Stimulated activated CD4-positive, alpha-beta T cell treated with anti-CD3 and anti-CD28 coated beads, TNF-alpha, amount 100 ng/mL, for 1 hour (primary cell): ENCODE data around the gene MIPOL1.
"Not testable (repeated sequence)": the region's sequence is repeated elsewhere in the genome, so short reads cannot be mapped to it uniquely, and the experiment has no call there.

Experiments used
- DNase-seq, 3 donors: peaks; one replicate each; pipeline ENCODE4 v3.0.0-alpha.2; 2020; ENCODE audit warnings: low read depth in 3 of 3, low spot score in 1 of 3

Gene MIPOL1

DNA sequence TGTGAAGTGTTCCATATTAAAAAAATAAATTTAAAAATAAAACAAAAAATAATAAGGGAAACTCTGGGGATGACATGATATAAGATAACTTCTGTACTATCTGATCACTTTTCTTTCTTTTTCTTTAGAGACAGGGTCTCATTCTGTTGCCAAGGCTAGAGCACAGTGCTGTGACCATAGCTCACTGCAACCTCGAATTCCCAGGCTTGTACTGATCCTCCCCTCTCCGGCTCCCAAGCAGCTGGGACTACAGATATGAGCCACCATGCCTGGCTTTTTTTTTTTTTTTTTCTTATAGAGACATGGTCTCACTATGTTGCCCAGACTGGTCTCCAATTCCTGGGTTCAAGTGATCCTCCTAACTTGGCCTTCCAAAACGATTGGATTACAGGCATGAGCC is 10.4 kb upstream of the MIPOL1 start:
- no peak for DNase-seq

GRCh38 chr14:37187840-37188577 is 9.7 kb upstream of the MIPOL1 start:
- DNase-seq, result not testable (repeated sequence)

- DNase-seq, result not testable (repeated sequence)
Observed at GRCh38 chr14:37189733-37190132, 8.0 kb upstream of the MIPOL1 start.

DNA sequence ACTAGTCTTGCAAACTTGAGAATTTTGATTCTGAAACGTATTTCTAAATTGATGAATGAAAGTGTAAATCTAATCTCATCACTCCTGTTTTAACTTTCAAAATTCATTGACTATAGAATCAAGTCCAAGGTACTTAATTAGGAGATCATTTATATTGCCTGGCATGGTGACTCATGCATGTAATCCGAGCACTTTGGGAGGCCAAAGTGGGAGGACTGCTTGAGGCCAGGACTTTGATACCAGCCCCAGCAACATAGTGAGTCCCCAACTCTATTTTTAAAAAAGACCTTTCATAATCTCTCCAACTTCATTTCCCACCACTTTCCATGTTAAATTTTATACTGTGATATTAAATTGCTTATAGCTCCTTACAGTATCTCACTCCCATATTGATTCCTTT is 3.0 kb upstream of the MIPOL1 start:
- no peak for DNase-seq

- no peak for DNase-seq
Observed at GRCh38 chr14:37195327-37195726, 2.4 kb upstream of the MIPOL1 start.

DNA sequence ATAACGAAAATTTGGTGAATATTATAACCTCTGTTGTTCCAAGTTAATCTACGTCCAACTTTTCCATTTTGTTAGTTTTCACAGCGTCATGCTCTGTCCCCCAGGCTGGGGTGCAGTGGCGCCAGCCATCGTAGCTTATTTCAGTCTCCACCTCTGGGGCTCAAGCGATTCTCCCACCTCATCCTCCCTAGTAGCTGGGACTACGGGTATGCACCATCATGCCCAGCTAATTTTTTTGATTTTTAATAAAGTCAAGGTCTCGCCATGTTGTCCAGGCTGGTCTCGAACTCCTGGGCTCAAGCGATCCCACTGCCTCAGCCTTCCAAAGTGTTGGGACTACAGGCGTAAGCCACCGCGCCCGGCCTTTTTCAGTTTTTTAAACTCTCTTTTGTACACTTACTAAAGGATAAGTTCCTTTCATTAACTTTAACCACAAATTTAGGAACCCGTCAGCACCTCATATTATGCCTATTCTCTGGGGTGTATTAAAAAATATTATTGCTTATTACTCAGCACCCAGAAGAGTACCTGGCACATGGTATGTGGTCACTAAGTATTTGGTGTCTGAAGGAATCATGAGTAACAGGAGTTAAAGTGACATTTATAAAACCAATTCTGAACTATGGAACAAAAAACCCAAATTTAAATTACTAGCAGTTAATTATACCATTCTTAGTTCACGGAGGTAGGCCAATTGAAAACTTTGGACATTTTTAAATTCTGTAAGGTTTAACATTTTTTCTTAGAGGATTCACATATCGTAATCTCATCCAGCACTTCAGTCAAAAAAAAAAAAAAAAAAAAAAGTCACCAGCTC is 925 bp upstream of the MIPOL1 start:
- no peak for DNase-seq

GRCh38 chr14:37198273-37198598 is 499 bp downstream of the MIPOL1 start:
- no peak for DNase-seq

DNA sequence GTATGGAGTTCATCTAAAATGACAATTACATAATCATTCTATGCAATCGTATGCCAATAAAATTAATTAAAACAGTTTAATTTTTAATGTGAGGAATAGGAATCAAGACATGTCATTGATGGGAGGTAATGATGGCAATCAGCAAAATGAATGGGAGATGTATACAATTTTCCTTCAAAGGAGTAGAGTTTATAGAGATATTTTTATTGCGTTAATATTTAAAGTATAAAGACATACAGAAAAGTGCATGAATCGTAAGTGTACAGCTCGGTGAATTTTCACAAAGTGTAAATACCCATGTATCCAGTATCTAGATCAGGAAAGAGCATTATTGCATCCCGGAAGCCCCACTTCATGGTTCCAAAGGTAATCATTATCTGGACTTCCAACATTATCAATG is 1.2 kb downstream of the MIPOL1 start:
- no peak for DNase-seq

DNA sequence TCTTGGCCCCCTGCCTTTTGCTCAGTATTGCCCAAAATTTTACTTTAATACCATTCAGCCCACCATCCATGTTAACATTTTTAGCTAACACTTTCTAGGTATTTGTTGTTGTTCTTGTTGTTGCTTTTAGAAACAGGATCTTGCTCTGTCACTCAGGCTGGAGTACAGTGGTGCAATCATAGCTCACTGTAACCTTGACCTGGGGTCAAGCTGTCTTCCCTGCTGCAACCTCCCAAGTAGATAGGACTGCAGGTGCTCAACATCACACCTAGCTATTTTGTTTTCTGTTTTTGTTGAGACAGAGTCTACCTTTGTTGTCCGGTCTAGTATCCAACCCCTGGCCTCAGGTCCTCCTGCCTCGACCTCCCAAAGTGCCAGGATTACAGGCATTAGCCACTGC is 4.0 kb downstream of the MIPOL1 start:
- DNase-seq, result no peak

- no peak for DNase-seq
Observed at GRCh38 chr14:37202265-37202664, 4.5 kb downstream of the MIPOL1 start.

DNA sequence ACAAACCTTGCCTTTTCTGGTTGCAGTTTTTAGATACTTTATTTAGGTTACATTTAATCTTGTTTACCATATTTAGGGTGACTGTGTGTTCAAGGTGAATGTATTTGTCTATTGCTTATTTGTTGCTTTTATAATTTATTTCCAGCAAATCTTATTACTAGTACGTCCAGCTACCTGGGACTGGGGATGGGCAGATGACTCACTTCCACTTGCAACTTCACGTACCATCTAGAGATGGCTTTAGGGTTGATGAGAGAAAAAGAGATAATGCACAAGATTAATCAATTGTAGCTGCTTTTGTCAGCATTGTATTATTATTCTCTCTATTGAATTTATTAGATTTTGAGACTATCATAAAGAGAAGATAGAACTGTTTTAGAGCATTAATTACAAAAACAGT is 5.1 kb downstream of the MIPOL1 start:
- no peak for DNase-seq

DNA sequence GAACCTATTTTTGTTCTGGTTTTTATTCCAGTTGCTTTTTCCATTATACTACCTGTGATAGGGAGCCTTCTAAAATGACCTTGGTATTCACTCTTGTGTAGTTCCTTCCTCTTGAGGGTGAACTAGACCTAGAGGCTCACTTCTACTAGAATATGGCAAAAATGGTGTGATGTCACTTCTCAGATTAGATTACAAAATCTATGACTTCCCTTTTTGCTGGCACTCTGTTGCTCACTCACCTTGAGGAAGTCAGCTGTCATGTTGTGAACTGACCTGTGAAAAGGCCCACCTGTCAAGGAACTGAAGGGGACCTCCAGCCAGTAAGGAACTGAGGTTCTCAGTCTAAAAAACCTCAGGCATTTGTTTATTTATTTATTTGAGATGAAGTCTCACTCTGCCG is 5.7 kb downstream of the MIPOL1 start:
- no peak for DNase-seq

DNA sequence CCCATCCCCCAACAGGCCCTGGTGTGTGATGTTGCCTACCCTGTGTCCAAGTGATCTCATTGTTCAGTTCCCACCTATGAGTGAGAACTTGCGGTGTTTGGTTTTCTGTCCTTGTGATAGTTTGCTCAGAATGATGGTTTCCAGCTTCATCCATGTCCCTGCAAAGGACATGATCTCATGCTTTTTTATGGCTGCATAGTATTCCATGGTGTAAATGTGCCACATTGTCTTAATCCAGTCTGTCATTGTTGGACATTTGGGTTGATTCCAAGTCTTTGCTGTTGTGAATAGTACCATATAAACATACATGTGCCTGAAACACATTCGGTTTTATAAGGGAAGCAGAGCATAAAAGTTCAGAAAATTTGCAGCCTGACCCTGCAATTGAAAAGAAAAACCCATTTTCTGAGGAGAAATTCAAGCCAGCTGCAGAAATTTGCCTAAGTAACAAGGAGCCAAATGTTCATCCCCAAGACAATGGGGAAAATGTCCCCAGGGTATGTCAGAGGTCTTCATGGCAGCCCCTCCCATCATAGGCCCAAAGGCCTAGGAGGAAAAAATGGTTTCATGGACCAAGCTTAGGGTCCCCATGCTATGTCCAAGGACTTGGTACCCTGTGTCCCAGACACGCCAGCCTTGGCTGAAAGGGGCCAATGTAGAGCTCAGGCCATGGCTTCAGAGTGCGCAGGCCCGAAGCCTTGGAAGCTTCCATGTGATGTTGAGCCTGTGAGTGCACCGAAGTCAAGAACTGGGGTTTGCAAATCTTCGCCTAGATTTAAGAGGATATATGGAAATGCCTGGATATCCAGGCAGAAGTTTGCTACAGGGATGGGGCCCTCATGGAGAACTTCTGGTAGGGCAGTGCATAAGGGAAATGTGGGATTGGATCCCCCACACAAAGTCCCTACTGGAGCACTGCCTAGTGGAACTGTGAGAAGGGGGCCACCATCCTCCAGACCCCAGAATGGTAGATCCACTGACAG is 8.2 kb downstream of the MIPOL1 start:
- DNase-seq, result not testable (repeated sequence)

GRCh38 chr14:37209617-37210016 is 11.9 kb downstream of the MIPOL1 start:
- DNase-seq, result not testable (repeated sequence)

DNA sequence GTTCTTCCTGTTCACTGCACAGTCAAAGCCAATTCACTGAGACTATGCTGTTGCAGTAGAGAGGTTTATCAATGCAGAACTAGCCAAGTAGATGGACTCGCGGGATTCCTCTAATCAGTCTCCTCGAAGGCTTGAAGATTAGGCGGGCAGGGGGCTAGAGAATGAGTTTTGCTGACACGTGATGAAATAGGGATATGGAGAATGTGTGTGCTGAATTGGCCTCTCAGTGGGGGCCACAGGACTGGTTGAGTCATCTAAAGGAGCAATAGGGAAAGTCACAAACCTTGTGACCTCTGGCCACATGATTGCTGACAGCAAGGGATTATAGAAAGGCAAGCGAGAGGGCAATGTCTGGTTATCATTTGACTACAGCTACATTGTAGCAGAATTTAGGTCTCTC is 12.7 kb downstream of the MIPOL1 start:
- DNase-seq, result no peak

GRCh38 chr14:37213016-37213415 is 15.3 kb downstream of the MIPOL1 start:
- no peak for DNase-seq

DNA sequence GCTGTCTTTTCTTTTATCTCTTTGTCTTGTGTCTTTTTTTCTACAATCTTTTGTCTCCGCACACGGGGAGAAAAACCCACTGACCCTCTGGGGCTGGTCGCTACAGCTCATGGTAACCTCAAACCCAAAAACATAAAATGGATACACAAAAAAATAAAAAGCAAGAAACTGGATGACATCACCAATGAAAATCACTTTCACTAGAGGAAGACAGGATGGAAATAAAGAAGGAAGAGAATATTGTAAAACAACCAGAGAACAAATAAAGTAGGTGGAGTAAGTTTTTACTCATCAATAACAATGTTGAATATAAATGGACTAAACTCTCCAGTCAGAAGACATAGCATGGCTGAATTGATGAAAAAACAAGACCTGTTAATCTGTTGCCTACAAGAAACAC is 17.6 kb downstream of the MIPOL1 start:
- DNase-seq, result no peak

- no peak for DNase-seq
Observed at GRCh38 chr14:37221073-37221472, 23.3 kb downstream of the MIPOL1 start.

- DNase-seq, result no peak
Observed at GRCh38 chr14:37223947-37224474, 26.3 kb downstream of the MIPOL1 start.

- DNase-seq, result not testable (repeated sequence)
Observed at GRCh38 chr14:37225668-37226067, 27.9 kb downstream of the MIPOL1 start.

GRCh38 chr14:37230551-37231194 is 32.9 kb downstream of the MIPOL1 start:
- DNase-seq, result no peak
